Stimulated activated effector memory CD8-positive, alpha-beta T cell treated with anti-CD3 and anti-CD28 coated beads, Interleukin-12 subunit alpha, Interleukin-12 subunit beta, amount 100 ng/mL, for 72 hours (primary cell): ENCODE data around the gene ACSF2.

Experiments
- ATAC-seq: fragments of 150-1000 bp; cut with Tn5 transposase; 2 replicates; pipeline ENCODE4 v1.10.0; 2021
- DNase-seq, 2 donors: peaks; one replicate each; pipeline ENCODE4 v3.0.0; 2021 to 2022; ENCODE audit warnings: low spot score in 2 of 2
- H3K27ac Mint-ChIP-seq: one replicate; pipeline ENCODE4 v1.8.0; 2022; ENCODE audit warnings: mild to moderate bottlenecking, mixed read lengths
- H3K36me3 Mint-ChIP-seq: one replicate; pipeline ENCODE4 v1.8.0; 2022; ENCODE audit warnings: mild to moderate bottlenecking, mixed read lengths
- H3K4me1 Mint-ChIP-seq: one replicate; pipeline ENCODE4 v1.8.0; 2022; ENCODE audit warnings: mixed read lengths
- H3K4me3 Mint-ChIP-seq: one replicate; pipeline ENCODE4 v1.8.0; 2022; ENCODE audit warnings: mild to moderate bottlenecking, mixed read lengths
- H3K9me3 Mint-ChIP-seq: one replicate; pipeline ENCODE4 v1.8.0; 2022; ENCODE audit warnings: mixed read lengths

Gene ACSF2

DNA sequence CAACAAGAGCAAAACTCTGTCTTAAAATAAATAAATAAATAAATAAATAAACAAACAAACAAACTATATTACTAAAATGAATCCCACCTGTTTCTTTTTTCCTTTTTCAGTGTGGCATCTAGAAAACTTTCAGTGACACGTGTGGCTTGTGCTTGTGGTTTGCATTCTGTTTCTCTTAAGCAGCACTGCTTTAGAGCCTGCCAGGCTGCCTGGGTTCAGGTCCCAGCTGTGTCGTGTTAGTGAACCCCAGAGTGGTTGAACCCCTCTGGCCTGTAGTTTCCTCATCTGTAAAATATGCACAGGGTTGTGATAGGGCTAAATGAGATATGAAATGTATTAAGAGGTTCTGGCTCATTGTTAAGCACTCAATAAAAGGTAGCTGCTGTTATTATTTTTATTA is 94.5 kb downstream of the ACSF2 start:
- no peak overlapping the region for H3K4me3 Mint-ChIP-seq
- no peaks in the 10 kb centered on the region for H3K9me3 Mint-ChIP-seq
- no peaks in the 10 kb centered on the region for H3K36me3 Mint-ChIP-seq
- no peak overlapping the region for H3K27ac Mint-ChIP-seq
- DNase-seq, result no peak
- no peak for ATAC-seq
- no peaks in the 10 kb centered on the region for H3K4me1 Mint-ChIP-seq

DNA sequence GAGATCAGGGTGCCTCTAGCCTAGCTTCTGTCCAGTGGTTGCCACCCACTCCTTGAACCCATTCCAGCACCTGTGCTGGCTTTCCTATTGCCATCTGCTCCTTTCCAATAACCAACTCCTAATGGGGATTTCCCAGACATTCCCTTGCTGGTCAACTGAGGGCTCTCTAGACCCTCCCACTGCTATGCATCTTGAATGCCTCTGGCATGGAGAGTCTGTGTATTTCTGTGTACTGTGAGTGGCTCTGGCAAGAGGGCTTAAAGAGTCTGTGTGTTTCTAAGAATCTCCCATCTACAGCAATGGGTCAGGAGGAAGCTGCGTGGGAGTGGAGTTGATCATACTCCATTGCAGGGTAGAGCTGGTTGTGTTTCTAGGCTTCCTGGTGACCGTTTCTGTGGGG is 95.5 kb downstream of the ACSF2 start:
- no peak for ATAC-seq
- H3K27ac Mint-ChIP-seq, result no peak overlapping the region
- no peaks in the 10 kb centered on the region for H3K4me1 Mint-ChIP-seq
- DNase-seq, result no peak
- no peak overlapping the region for H3K4me3 Mint-ChIP-seq
- H3K9me3 Mint-ChIP-seq, result no peaks in the 10 kb centered on the region
- H3K36me3 Mint-ChIP-seq, result no peaks in the 10 kb centered on the region

DNA sequence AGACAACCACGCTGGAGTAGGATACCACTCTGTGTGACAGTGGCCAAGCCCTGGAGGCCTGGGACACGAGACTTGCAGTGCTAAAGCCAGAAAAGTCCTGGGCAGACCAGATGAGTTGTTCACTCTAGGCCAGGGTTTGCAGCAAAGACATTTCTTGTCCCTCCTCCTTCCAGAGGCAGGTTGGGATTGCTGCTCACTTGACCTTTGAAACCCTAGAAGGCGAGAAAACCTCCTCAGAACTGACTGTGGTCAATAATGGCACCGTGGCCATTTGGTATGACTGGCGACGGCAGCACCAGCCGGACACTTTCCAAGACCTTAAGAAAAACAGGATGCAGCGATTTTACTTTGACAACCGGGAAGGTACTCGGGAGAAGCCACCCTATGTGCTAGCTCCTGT is 96.7 kb downstream of the ACSF2 start:
- no peaks in the 10 kb centered on the region for H3K4me1 Mint-ChIP-seq
- H3K27ac Mint-ChIP-seq, result no peak overlapping the region
- no peak for DNase-seq
- no peaks in the 10 kb centered on the region for H3K9me3 Mint-ChIP-seq
- no peak overlapping the region for H3K4me3 Mint-ChIP-seq
- no peaks in the 10 kb centered on the region for H3K36me3 Mint-ChIP-seq
- no peak for ATAC-seq

DNA sequence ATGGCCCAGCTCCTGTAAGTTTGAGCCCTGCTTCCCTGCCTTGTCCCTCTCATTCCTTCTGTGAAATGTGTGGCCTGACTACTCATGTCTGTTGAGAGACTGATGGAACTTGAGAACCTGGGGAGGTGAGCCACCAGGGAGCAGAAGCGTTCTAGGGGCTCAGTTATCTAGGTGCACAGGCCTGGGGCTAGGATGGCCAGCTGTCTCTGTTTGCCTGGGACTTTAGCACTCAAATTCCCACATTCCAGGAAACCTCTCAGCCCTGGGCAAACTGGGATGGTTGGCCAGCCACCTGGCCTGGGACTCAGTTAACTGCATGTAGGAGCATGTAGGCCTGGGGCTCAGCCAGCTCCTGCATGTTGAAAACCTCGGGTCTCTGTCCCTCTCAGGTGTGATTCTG is 97.2 kb downstream of the ACSF2 start:
- DNase-seq (no peak), ATAC-seq (no peak)
- Mint-ChIP-seq H3K9me3 (no peaks in the 10 kb centered on the region), H3K27ac (no peak overlapping the region), H3K4me1 (no peaks in the 10 kb centered on the region), H3K4me3 (no peak overlapping the region), H3K36me3 (no peaks in the 10 kb centered on the region)
